GM18867 (cell line): ENCODE results near the gene NAT8L.

Experiments
- ATAC-seq: cut with Tn5 transposase; IDR thresholded peaks from one replicate; pipeline ENCODE4 v1.9.1; 2021; ENCODE audit warnings: mild to moderate bottlenecking, moderate library complexity; ENCODE audit not compliant: unreplicated experiment

NAT8L gene

DNA sequence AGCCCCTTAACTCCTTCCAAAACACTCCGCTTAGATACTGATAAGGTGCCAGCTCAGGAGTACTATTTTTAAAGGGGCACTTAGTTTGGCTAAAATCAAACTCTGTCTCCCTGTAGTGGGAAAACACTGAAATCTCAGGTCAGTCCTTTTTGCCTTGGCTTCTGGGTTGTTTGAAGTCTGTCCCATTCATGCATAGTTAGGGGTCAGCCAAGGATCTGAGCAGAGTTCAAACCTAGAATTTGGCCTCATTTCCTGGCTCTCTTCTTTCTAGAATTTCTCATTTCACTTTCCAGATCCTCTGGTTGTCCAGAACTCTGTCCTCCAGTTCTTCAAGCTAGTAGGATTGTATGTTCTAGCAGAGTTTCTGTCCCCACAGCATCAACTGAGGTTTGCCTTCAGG is 31.5 kb downstream of the NAT8L start:
- ATAC-seq: no peak

DNA sequence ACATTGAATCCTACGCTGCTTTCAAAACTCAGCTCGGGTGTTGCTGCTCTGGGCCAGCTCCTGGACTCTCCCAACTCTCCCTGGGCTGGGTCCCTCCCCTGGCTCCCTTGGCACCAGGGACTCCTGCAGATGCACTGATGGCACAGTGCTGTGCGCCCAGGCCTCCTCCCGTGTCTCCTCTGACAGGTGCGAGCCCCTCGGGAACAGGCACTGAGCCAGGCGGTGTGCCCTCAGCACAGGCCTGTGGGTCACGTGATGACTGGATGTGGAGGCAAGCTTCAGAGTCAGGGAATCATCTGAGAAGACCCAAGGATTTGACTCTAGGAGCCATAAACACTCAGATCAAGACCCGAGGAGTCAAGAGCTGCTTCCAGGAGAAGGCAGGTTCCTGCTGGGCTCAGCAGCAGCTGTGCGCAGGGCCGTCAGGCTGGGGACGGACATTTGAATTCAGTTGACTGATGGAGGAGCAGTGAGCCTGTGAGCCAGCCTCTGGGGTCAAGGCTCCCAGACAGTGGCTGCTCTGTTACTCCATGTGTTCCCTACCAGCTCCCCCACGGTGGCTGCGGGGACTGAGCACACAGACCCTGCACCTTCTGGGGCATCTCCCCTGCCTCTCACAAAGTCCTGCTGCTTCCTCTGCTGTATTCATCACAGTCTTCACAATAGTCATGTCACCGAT is 33.0 kb downstream of the NAT8L start:
- no peak for ATAC-seq

DNA sequence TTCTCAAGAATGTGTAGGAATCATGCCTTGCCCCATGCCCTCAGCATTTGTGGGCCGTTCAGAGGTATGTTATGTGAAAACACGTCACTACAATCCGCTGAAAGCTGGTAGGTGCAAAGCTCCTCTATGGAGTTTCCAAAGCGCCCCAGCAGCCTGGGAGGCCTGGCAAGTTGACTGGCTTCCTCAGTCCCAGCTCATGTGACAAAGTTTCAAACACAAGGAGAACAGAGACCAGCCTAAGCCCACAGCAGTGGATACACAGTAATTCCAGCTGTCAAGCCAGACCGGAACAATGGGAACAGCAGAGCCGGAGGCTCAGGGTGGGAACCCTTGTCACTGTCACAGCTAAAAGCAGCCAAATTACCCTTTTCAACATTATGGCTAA is 33.5 kb downstream of the NAT8L start:
- ATAC-seq: no peak

DNA sequence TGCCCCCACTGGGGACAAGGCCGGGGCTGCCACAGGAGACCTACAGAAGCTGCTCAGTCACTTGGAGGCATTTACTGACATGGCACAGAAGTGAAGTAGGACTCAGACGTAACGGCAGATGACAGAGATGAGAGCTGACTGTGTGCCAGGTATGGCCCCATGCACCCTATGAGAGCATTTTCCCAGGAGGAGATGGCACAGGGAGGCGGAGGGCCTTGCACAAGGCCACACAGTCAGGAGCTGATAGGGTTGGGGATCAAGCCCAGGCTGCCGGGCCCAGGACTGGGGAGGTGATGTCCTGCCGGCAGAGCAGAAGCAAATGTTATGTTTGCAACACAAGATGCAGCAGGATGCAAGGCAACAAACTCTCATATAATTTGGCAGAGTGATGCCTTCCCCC is 34.1 kb downstream of the NAT8L start:
- ATAC-seq: no peak

DNA sequence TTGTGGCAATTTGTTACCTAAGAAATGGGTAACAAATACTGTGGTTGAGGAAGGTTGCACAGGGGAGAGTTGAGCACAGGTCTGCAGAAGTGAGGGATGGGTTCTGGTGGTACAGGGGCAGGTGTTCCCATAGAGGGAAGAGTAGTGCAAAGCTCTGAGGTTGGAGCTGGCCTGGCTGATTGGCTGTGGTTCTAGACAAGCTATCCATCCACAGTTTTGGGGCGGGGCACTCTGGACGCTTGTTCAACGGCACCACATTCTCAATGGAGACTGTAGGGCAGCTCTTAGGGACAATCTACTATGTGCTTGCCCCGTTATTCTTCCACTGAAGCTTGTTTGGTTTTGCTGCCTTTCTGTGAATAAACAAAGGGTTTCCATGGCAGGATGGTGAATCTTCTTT is 35.4 kb downstream of the NAT8L start:
- ATAC-seq: no peak

DNA sequence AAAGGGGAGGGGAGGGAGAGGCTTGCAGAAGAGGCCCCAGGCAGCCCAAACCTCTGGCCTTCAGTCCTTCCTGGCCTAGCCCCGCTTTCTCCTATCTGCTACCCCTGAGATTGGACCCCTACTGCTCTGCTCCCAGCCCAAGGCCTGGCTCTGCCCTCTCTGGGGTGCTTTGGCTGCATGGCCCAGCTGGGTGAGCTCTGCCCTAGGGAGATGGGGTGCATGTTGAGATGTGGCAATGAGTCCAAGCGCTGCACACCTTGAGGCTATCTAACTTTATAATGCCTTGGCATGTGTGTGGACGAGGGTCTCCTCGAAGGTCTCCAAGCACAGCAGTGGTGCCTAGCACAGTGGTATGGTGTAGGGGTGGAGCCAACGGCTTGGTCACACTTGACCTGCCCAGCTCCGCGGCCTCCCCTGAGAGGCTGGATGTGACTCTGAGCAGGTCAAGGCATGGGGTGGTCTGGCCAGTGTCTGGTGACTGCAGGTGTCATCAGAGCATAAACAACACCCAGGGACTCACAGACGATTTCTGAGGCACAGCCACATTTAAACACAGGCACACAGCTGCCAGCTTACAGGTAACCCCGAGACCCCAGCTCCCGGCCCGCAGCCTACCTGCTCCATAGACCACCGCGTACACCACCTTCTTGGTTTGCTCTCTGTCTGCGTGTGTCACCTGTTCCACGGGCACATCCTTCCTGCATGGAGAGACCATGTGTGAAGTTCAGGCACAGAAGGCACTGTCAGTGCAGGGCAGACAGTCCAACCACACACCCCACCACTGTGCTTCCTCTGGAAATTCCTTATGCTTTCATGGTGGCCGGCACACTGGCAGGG is 36.3 kb downstream of the NAT8L start:
- no peak for ATAC-seq

DNA sequence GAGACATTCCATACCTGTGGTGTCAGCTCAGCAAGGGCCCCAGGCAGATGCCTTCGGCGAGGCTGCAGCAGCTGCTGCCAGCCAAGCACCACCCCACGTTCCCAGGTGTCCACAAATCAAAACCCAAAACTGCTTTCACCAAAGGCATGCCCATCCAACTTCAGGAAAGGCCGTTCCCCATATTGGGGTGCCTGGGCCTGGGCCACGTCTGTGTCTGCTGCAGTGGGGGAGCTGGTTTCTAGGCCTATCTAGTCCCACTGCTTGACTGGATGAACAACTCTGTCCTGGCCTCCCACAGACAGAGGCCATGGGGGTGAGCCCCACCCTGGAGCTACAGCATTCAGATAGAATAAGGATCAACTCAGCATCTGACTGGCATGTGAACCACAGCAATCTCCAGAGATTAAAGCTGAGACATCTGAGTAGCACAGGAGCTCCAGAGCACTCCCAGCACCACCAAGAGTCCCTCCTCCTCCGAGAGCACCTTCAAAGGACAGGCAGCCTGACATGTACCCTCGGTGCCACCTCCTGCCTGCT is 37.0 kb downstream of the NAT8L start:
- ATAC-seq: no peak

DNA sequence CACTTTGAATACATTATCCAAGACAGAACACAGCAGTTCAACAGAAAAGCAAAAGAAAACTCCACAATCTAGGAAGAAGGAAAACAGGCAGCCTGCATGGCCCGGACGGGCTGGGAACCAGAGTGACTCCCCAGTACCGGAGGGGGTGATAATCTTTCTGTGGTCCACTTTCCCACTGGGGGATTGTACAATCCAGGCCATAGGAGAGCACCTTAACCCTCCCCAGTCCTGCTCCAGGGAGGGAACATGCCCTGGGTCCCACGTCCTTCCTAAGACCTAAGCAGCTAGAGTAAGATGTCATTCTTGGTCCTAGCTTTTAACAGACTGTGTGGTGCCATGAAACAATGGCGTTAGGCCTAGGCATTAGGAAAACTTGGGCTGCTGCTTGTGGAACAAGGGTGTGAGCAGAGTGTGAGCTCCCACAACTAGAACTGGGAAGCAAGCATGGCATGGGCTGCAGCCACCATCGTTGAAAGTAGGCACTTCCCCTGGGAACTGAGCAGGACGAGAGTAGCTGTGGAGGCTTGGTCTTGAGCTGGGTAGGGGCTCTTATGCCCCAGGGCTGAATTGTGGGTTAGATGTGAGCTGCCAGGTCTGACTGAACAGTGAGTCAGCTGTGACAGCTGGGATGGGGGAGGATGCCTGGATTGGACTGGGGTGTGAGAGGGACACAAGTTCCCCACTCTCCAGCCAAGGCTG is 42.4 kb downstream of the NAT8L start:
- ATAC-seq: no peak

DNA sequence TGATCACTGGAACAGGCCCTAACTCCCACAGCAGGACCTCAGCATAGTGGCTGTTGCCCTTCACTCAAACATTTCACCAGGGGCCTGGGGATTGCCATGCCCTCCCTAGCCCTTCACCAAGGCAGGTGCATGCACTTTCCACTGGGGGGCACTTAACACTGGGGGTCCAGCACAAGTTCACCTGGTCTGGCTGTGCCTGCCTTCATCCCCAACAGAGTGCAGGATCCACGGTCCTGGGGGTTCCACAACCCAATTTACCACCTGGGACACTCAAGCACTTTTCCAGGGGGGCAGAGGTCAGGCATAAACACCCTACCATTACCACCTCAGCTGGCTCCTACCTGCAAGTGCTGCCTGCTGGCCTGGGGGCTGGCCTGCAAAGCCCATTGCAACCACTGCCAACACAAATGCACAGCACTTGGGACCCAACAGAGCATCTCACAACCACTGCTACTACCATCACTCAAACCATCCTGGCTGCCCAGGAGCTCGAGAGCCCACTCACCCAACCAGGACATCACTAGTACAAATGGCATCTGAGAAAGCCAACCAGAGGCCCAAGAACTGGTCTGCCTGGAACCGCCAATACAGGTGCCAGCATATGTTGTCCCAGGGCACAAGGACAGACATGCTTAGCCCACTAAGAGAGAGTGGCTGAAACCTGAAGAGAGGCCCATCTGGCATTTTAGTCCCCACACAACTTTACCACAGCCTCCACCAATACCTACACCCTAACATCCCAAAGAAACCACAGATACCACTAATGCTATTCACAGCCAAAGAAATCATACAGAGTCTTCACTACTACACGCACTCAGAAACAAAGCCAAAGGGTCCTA is 43.1 kb downstream of the NAT8L start:
- ATAC-seq: no peak

DNA sequence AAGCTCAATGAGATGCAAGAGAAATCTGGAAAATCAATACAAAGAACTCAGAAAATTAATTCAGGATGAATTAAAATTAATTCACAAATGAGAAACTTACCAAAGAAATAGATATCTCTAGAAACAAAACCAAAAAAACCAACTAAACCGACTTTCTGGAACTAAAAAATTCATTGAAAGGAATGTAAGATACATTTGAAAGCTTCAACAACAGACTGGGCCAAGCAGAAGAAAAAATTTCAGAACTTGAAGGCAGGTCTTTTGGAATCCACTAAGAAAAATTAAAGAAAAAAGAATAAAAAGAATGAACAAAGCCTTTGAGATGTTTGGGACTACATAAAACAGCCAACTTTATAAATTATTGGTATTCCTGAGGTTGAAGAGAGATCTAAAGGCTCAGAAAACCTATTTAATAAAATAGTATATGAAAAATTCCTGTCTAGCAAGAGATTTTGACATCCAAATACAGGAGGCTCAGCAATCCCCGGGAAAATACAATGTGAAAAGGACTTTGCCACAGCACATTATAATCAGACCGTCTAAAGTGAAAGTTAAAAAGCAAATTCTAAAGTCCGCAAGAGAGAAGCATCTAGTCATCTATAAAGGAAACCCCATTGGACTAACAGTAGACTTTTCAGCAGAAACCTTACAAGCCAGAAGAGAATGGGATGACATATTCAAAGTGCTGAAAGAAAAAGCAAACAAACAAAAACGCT is 44.2 kb downstream of the NAT8L start:
- ATAC-seq: no peak

DNA sequence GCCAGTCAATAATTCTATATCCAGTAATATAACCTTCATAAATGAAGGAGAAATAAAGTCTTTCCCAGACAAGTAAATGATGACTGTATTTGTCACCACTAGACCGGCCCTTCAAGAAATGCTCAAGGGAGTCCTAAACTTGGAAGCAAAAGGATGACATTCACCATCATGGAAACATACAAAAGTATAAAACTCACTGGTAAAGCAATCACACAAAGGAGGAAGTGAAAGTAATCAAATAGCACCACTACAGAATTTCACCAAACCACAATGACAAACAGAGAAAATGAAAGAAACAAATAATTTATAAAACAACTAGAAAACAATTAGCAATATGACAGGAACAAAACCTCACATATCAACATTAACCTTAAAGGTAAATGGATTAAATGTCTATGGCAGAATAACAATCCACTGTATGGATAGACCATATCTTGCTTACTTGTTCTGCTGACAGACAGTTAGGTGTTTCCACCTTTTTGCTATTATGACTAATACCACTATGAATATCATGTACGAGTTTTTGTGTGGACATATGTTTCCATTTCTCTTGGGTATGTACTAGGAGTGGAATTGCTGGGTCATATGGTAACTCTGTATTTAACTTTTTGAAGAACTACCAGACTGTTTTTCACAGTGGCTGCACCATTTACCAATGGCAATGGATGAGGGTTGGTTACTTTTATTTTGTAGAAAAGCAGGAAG is 44.9 kb downstream of the NAT8L start:
- no peak for ATAC-seq

DNA sequence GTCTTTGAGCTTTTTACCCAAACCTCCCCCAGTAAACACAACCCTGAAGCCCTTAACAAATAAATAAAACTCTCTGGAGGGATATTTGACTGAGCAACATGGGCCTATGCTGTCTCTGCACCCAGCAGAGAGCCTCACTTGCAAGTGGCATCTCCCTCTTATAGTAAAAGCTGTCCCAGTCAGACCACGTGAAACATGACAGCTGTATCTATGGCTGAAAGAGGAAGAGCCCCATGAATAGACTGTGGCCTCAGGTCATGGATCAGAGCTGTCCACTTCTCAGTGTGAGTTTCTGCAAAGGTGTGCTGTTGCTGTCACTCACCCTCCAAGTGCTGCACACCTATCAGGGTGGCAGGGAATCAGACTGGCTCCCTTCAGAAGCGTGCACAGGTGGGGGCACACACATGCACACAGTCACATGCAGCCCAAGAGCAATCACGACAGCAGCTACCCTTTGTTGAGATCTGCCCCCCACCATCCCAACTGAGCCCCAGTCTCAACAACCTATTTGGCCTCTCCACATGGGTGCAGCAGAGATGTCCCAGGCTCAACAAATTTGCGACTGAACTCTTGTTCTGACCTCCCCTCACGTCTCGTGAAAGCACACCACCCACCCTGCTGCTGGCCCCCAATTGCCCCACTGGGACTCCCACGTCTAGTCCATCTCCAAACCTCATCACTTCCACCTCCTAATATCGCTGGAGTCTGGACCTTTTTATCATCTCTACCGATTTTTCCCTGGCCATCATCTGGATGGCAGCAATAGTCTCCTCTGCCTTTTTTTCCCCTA is 45.6 kb downstream of the NAT8L start:
- ATAC-seq: no peak

DNA sequence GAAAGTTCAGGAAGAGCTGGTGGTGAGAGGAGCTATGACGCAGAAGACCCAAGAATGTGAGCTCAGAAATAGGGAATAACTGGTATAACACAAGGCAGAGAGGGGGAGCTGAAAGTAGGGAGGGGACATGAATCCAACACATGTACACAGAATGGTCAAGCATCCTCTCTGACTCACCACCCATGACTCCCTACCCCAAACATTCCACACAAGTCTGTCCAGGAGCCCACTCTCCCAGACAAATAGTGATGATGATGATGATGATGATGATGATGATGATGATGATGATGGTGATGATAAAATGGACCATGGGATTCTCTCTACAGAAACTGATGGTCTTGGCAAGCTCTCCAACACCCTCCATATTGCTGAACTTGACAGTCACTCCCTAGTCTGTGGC is 46.4 kb downstream of the NAT8L start:
- ATAC-seq: no peak

DNA sequence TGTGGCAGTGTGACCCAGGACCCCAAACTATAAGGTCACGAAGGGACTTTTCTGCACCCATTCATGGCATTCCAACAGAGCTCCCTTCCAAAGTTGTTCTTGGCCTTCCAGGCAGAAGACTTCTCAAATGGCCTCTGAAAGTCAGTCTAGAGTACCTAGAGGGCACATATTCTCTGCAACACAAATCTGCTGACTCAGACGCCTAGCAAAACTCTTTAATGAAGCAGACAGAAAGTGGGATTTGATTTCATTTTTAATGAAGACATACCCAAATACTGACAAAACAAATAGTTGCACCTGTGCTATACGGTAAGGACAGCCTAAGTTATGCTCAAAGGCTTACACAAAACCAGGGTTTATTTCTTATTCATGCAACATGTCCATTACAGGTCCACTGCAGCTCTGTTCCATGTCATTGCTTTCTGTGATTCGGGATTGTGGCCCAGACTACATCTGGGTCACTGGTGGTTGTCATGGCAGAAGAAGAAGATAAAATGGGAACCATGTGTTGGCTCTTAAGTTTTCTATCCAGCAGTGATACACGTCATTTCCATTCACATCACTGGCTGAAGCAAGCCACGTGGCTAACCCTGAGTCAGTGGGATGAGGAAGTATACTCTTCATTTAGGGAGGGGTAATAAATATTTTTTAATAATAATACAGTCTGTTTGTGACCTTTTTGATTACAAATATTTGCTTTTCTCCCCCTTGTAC is 57.7 kb downstream of the NAT8L start:
- no peak for ATAC-seq
